OCI-LY1 (cell line): ENCODE results near the gene SLC6A8.

ENCODE experiments used
- H2AFZ ChIP-seq: fragments of 200-600 bp; sonication (generic), shearing (Covaris generic); 2 replicates; pipeline ENCODE4 v1.6.0; 2014; ENCODE audit warnings: antibody characterized with exemption, mild to moderate bottlenecking, low read length
- H3F3A ChIP-seq: fragments of 200-600 bp; sonication (generic), shearing (Covaris generic); 2 replicates; pipeline ENCODE4 v1.6.0; 2014; ENCODE audit warnings: mild to moderate bottlenecking, antibody characterized with exemption, low read length, moderate library complexity; ENCODE audit not compliant: insufficient read depth
- H3K27ac ChIP-seq: fragments of 200-600 bp; sonication (generic); 2 replicates; pipeline ENCODE4 v1.5.1; 2014; ENCODE audit warnings: low read length, mixed run types, mild to moderate bottlenecking, low read depth; ENCODE audit not compliant: poor library complexity, severe bottlenecking
- H3K27me3 ChIP-seq: fragments of 200-600 bp; sonication (generic); 2 replicates; pipeline ENCODE4 v1.6.0; 2014; ENCODE audit warnings: antibody characterized with exemption, mild to moderate bottlenecking, low read length, moderate library complexity; ENCODE audit not compliant: insufficient read depth
- H3K36me3 ChIP-seq: fragments of 200-600 bp; sonication (generic); 2 replicates; pipeline ENCODE4 v1.6.1; 2014; ENCODE audit warnings: mild to moderate bottlenecking, antibody characterized with exemption, low read length, moderate library complexity, mixed read lengths; ENCODE audit not compliant: insufficient read depth
- H3K4me1 ChIP-seq: fragments of 200-600 bp; sonication (generic); 2 replicates; pipeline ENCODE4 v1.5.1; 2014; ENCODE audit warnings: mild to moderate bottlenecking, low read length, moderate library complexity; ENCODE audit not compliant: insufficient read depth, severe bottlenecking
- H3K4me2 ChIP-seq: fragments of 200-600 bp; sonication (generic), shearing (Covaris generic); 2 replicates; pipeline ENCODE4 v1.6.1; 2014; ENCODE audit warnings: low read length
- H3K4me3 ChIP-seq: fragments of 200-600 bp; sonication (generic); 2 replicates; pipeline ENCODE4 v1.5.1; 2014; ENCODE audit warnings: low read length, low read depth, mild to moderate bottlenecking, mixed read lengths; ENCODE audit not compliant: poor library complexity, severe bottlenecking
- H3K79me2 ChIP-seq: fragments of 200-600 bp; shearing (Covaris generic); 2 replicates; pipeline ENCODE4 v1.6.1; 2016; ENCODE audit warnings: mixed run types, low read length, mixed read lengths; ENCODE audit not compliant: insufficient read depth
- H3K9ac ChIP-seq: fragments of 200-600 bp; sonication (generic), shearing (Covaris generic); 2 replicates; pipeline ENCODE4 v1.6.1; 2014; ENCODE audit warnings: mild to moderate bottlenecking, low read length, mixed read lengths
- H3K9me2 ChIP-seq: fragments of 200-600 bp; sonication (generic), shearing (Covaris generic); 2 replicates; pipeline ENCODE4 v1.6.1; 2014; ENCODE audit warnings: low read depth, mild to moderate bottlenecking, low read length, mixed read lengths
- H3K9me3 ChIP-seq: fragments of 200-600 bp; shearing (Covaris generic); 2 replicates; pipeline ENCODE4 v1.6.1; 2014; ENCODE audit warnings: low read length, mixed read lengths
- H4K20me1 ChIP-seq: fragments of 200-600 bp; sonication (generic), shearing (Covaris generic); 2 replicates; pipeline ENCODE4 v1.6.0; 2016; ENCODE audit warnings: mild to moderate bottlenecking, low read length; ENCODE audit not compliant: insufficient read depth
- CTCF ChIP-seq: fragments of 200-600 bp; sonication (generic), shearing (Covaris generic); IDR thresholded peaks from 2 replicates; pipeline ENCODE4 v1.5.1; 2017; ENCODE audit warnings: mild to moderate bottlenecking, antibody characterized with exemption, low read length, moderate library complexity, mixed read lengths
- EZH2 ChIP-seq: fragments of 200-600 bp; sonication (generic), shearing (Covaris generic); IDR thresholded peaks from 2 replicates; pipeline ENCODE4 v1.8.0; 2017; ENCODE audit warnings: borderline replicate concordance, mixed run types, mild to moderate bottlenecking, antibody characterized with exemption, low read length, moderate library complexity, mixed read lengths

Gene SLC6A8

GRCh38 chrX:153643431-153644351 is 44.0 kb upstream of the SLC6A8 start:
- Histone ChIP-seq H2AFZ (no peak overlapping the region), H3K79me2 (no peaks in the 10 kb centered on the region), H3K27me3 (no peaks in the 10 kb centered on the region; the same call in 1 of the 2 replicates), H3F3A (no peaks in the 10 kb centered on the region), H3K4me3 (no peak overlapping the region), H3K9me3 (no peaks in the 10 kb centered on the region), H3K4me2 (no peak overlapping the region; the same call in 1 of the 2 replicates), H3K36me3 (no peaks in the 10 kb centered on the region), H4K20me1 (no peaks in the 10 kb centered on the region), H3K4me1 (no peaks in the 10 kb centered on the region), H3K9ac (no peak overlapping the region), H3K9me2 (no peaks in the 10 kb centered on the region), H3K27ac (no peak overlapping the region)
- TF ChIP-seq EZH2 (no peak), CTCF (no peak; the same call in 1 of the 2 replicates)

GRCh38 chrX:153644356-153645125 is 43.2 kb upstream of the SLC6A8 start:
- Histone ChIP-seq H3K4me3 (no peak overlapping the region), H3K27me3 (no peaks in the 10 kb centered on the region; the same call in 1 of the 2 replicates), H3K9ac (no peak overlapping the region), H3K4me1 (no peaks in the 10 kb centered on the region), H3K9me2 (no peaks in the 10 kb centered on the region), H3K36me3 (no peaks in the 10 kb centered on the region), H2AFZ (no peak overlapping the region), H3K9me3 (no peaks in the 10 kb centered on the region), H4K20me1 (no peaks in the 10 kb centered on the region), H3K79me2 (no peaks in the 10 kb centered on the region), H3K27ac (no peak overlapping the region), H3F3A (no peaks in the 10 kb centered on the region), H3K4me2 (no peak overlapping the region)
- TF ChIP-seq EZH2 (no peak), CTCF (no peak)

GRCh38 chrX:153645151-153645550 is 42.6 kb upstream of the SLC6A8 start:
- no peaks in the 10 kb centered on the region for H3F3A ChIP-seq
- no peak overlapping the region for H3K4me3 ChIP-seq
- no peak overlapping the region for H3K4me2 ChIP-seq

More at GRCh38 chrX:153645151-153645550, 42.6 kb upstream of the SLC6A8 start:
- Histone ChIP-seq H3K79me2 (no peaks in the 10 kb centered on the region), H3K4me1 (no peaks in the 10 kb centered on the region), H3K9me3 (no peaks in the 10 kb centered on the region), H3K36me3 (no peaks in the 10 kb centered on the region), H3K27ac (no peak overlapping the region), H3K9me2 (no peaks in the 10 kb centered on the region), H4K20me1 (no peaks in the 10 kb centered on the region), H3K27me3 (no peaks in the 10 kb centered on the region; the same call in 1 of the 2 replicates), H3K9ac (no peak overlapping the region), H2AFZ (no peak overlapping the region)
- TF ChIP-seq CTCF (no peak), EZH2 (no peak)
